Activated CD4-positive, alpha-beta T cell treated with anti-CD3 and anti-CD28 coated beads for 36 hours (primary cell): ENCODE data around the gene SH2D7. TPM values are rescaled to one million over a fixed set of nuclear protein-coding genes. Genes with fewer than 3 reads are reported as not detected.
A peak's percentile ranks its signal among the peaks of the same experiment; 100 is the strongest.

Experiments used
- ATAC-seq: fragments of 200-7000 bp; cut with Tn5 transposase; one replicate; pipeline ENCODE4 v1.10.0; 2021; ENCODE audit warnings: mild to moderate bottlenecking, moderate library complexity
- CTCF ChIA-PET: fragments of 350-600 bp; sonication (Branson Sonifier 250); formaldehyde crosslinking; loops from one replicate; lab custom pipeline; 2021; ENCODE audit warnings: antibody characterized with exemption; lab: Charles Lee
- POLR2A ChIA-PET: fragments of 350-600 bp; sonication (Branson Sonifier 250); formaldehyde crosslinking; loops from one replicate; lab custom pipeline; 2021; ENCODE audit warnings: antibody characterized with exemption, inconsistent platforms; lab: Charles Lee
- DNase-seq: peaks from one replicate; pipeline ENCODE4 v3.0.0-alpha.2; 2020
- H3K27ac Mint-ChIP-seq: one replicate; pipeline ENCODE4 v1.8.0; 2021; ENCODE audit warnings: mixed read lengths
- H3K27me3 Mint-ChIP-seq: one replicate; pipeline ENCODE4 v1.8.0; 2021; ENCODE audit warnings: mixed read lengths
- H3K36me3 Mint-ChIP-seq: one replicate; pipeline ENCODE4 v1.8.0; 2021; ENCODE audit warnings: low read depth, mixed read lengths
- H3K4me1 Mint-ChIP-seq: one replicate; pipeline ENCODE4 v1.8.0; 2021; ENCODE audit warnings: mixed read lengths
- H3K4me3 Mint-ChIP-seq: one replicate; pipeline ENCODE4 v1.8.0; 2021; ENCODE audit warnings: mild to moderate bottlenecking, moderate library complexity, mixed read lengths
- H3K9me3 Mint-ChIP-seq: one replicate; pipeline ENCODE4 v1.8.0; 2021; ENCODE audit warnings: low read depth, mixed read lengths
- intact Hi-C, 2 experiments: fragments of 100-400 bp; cut with DNase I in 1 of 2; cut with micrococcal nuclease in 1 of 2; formaldehyde crosslinking; loops; one replicate each; pipeline versions ENCODE4 v1.14.2 to v1.15.1; 2022 to 2024; cut with DNase I, micrococcal nuclease
- total RNA-seq, 2 experiments: library from RNA; stranded (reverse); gene quantifications; one replicate each; pipeline ENCODE4 v1.2.3, GENCODE V29; 2021

SH2D7 gene
- total RNA-seq, 2 experiments from 2014 or later = not detected

GRCh38 chr15:78088773-78089080 is 3.6 kb upstream of the SH2D7 start:
- Mint-ChIP-seq H3K4me3 (no peak overlapping the region), H3K27me3 (no peaks in the 10 kb centered on the region), H3K36me3 (no peaks in the 10 kb centered on the region), H3K9me3 (no peaks in the 10 kb centered on the region), H3K4me1 (peaks cover 4% of the 10 kb centered on the region), H3K27ac (peak overlapping the region; percentile 17)
- no peak for ATAC-seq
- DNase-seq = no peak
- ChIA-PET CTCF (interaction anchor here (0.6 to 1.2 kb wide), 4 partner anchors 16 to 408 kb away, joined by 3 to 4 read pairs (median 4); no protein-coding TSS in a partner anchor), POLR2A (no interaction called here)
- intact Hi-C loops = no loop called here

- POLR2A ChIA-PET = no interaction called here
- CTCF ChIA-PET = interaction anchor here (0.8 to 2.3 kb wide), 4 partner anchors 17 to 38 kb away, joined by 3 to 10 read pairs (median 3); no protein-coding TSS in a partner anchor
These were observed 1.8 kb upstream of the SH2D7 start for GRCh38 chr15:78090422-78091063.

GRCh38 chr15:78093242-78094020 is 1.1 kb downstream of the SH2D7 start:
- ATAC-seq (no peak), DNase-seq (no peak)
- Mint-ChIP-seq H3K27me3 (no peaks in the 10 kb centered on the region), H3K4me1 (no peaks in the 10 kb centered on the region), H3K27ac (no peak overlapping the region), H3K4me3 (no peak overlapping the region), H3K36me3 (no peaks in the 10 kb centered on the region), H3K9me3 (no peaks in the 10 kb centered on the region)
- CTCF ChIA-PET = interaction anchor here (0.7 to 1.6 kb wide), 4 partner anchors 12 to 127 kb away, joined by 3 to 7 read pairs (median 5); no protein-coding TSS in a partner anchor
- intact Hi-C loops = no loop called here
- POLR2A ChIA-PET = no interaction called here

More at GRCh38 chr15:78090422-78091063, 1.8 kb upstream of the SH2D7 start:
- Mint-ChIP-seq H3K27ac (no peak overlapping the region), H3K4me1 (peaks cover 2% of the 10 kb centered on the region), H3K36me3 (no peaks in the 10 kb centered on the region), H3K4me3 (no peak overlapping the region), H3K9me3 (no peaks in the 10 kb centered on the region), H3K27me3 (no peaks in the 10 kb centered on the region)
- DNase-seq (no peak), ATAC-seq (no peak)
- intact Hi-C loops = no loop called here

GRCh38 chr15:78097667-78098066 is 5.3 kb downstream of the SH2D7 start:
- POLR2A ChIA-PET = no interaction called here
- no peak for ATAC-seq
- H3K4me1 Mint-ChIP-seq = no peaks in the 10 kb centered on the region
- no peak overlapping the region for H3K27ac Mint-ChIP-seq
- intact Hi-C loops = no loop called here
- no peaks in the 10 kb centered on the region for H3K36me3 Mint-ChIP-seq
- DNase-seq = no peak
- H3K27me3 Mint-ChIP-seq = no peaks in the 10 kb centered on the region
- CTCF ChIA-PET = interaction anchor here (0.6 to 2.1 kb wide), 7 partner anchors 15 to 144 kb away, joined by 3 to 6 read pairs (median 4); no protein-coding TSS in a partner anchor
- no peaks in the 10 kb centered on the region for H3K9me3 Mint-ChIP-seq
- no peak overlapping the region for H3K4me3 Mint-ChIP-seq

GRCh38 chr15:78098131-78098755 is 5.9 kb downstream of the SH2D7 start:
- ChIA-PET CTCF (interaction anchor here (0.7 to 2.1 kb wide), 4 partner anchors 10 to 139 kb away, joined by 3 to 5 read pairs (median 4); no protein-coding TSS in a partner anchor), POLR2A (no interaction called here)
- peaks cover 5% of the 10 kb centered on the region for H3K4me1 Mint-ChIP-seq
- DNase-seq (no peak), ATAC-seq (no peak)
- H3K27me3 Mint-ChIP-seq = no peaks in the 10 kb centered on the region
- intact Hi-C loops = no loop called here
- H3K9me3 Mint-ChIP-seq = no peaks in the 10 kb centered on the region
- H3K27ac Mint-ChIP-seq = no peak overlapping the region
- H3K4me3 Mint-ChIP-seq = no peak overlapping the region
- no peaks in the 10 kb centered on the region for H3K36me3 Mint-ChIP-seq

- POLR2A ChIA-PET = no interaction called here
- H3K9me3 Mint-ChIP-seq = no peaks in the 10 kb centered on the region
- intact Hi-C loops = no loop called here
These were observed 8.5 kb downstream of the SH2D7 start for GRCh38 chr15:78100886-78101285.

GRCh38 chr15:78101423-78102105 is 9.2 kb downstream of the SH2D7 start:
- H3K9me3 Mint-ChIP-seq = no peaks in the 10 kb centered on the region
- ChIA-PET POLR2A (no interaction called here), CTCF (interaction anchor here (0.6 to 1.3 kb wide), 3 partner anchors 101 to 141 kb away, joined by 3 to 4 read pairs (median 3); no protein-coding TSS in a partner anchor)
- no peak overlapping the region for H3K4me3 Mint-ChIP-seq
- DNase-seq (no peak), ATAC-seq (no peak)
- H3K27me3 Mint-ChIP-seq = no peaks in the 10 kb centered on the region
- H3K4me1 Mint-ChIP-seq = peaks cover 34% of the 10 kb centered on the region
- intact Hi-C loops = no loop called here
- no peaks in the 10 kb centered on the region for H3K36me3 Mint-ChIP-seq
- no peak overlapping the region for H3K27ac Mint-ChIP-seq

More at GRCh38 chr15:78100886-78101285, 8.5 kb downstream of the SH2D7 start:
- Mint-ChIP-seq H3K4me1 (peaks cover 32% of the 10 kb centered on the region), H3K36me3 (no peaks in the 10 kb centered on the region), H3K27ac (no peak overlapping the region), H3K4me3 (no peak overlapping the region), H3K27me3 (no peaks in the 10 kb centered on the region)
- ATAC-seq (no peak), DNase-seq (no peak)
- CTCF ChIA-PET = interaction anchor here (0.8 to 1.3 kb wide), 2 partner anchors 100 to 139 kb away, joined by 3 to 4 read pairs; no protein-coding TSS in a partner anchor

- no peaks in the 10 kb centered on the region for H3K36me3 Mint-ChIP-seq
- POLR2A ChIA-PET = no interaction called here
- intact Hi-C loops = no loop called here
- DNase-seq = no peak
- peaks cover 34% of the 10 kb centered on the region for H3K4me1 Mint-ChIP-seq
- H3K9me3 Mint-ChIP-seq = no peaks in the 10 kb centered on the region
- CTCF ChIA-PET = no interaction called here
- ATAC-seq = no peak
- no peaks in the 10 kb centered on the region for H3K27me3 Mint-ChIP-seq
- H3K27ac Mint-ChIP-seq = no peak overlapping the region
- H3K4me3 Mint-ChIP-seq = no peak overlapping the region
These were observed 9.8 kb downstream of the SH2D7 start for GRCh38 chr15:78102211-78102610.

GRCh38 chr15:78102741-78103140 is 10.4 kb downstream of the SH2D7 start:
- Mint-ChIP-seq H3K27ac (peak overlapping the region; percentile 87), H3K4me3 (no peak overlapping the region), H3K36me3 (no peaks in the 10 kb centered on the region), H3K9me3 (no peaks in the 10 kb centered on the region), H3K27me3 (no peaks in the 10 kb centered on the region), H3K4me1 (peaks cover 34% of the 10 kb centered on the region)
- ChIA-PET POLR2A (no interaction called here), CTCF (interaction anchor here (0.7 to 1.9 kb wide), 5 partner anchors 8 to 136 kb away, joined by 3 to 6 read pairs (median 4); no protein-coding TSS in a partner anchor)
- DNase-seq (no peak), ATAC-seq (no peak)
- intact Hi-C loops = no loop called here

GRCh38 chr15:78103406-78104118 is 11.2 kb downstream of the SH2D7 start:
- no peaks in the 10 kb centered on the region for H3K36me3 Mint-ChIP-seq
- no peaks in the 10 kb centered on the region for H3K27me3 Mint-ChIP-seq
- intact Hi-C loops = no loop called here
- H3K27ac Mint-ChIP-seq = peak overlapping the region; percentile 87
- CTCF ChIA-PET = interaction anchor here (0.7 to 1.9 kb wide), 7 partner anchors 9 to 137 kb away, joined by 3 to 6 read pairs (median 4); no protein-coding TSS in a partner anchor
- POLR2A ChIA-PET = interaction anchor here (0.7 to 1.3 kb wide), 3 partner anchors 27 to 348 kb away, joined by 3 to 4 read pairs (median 3); partner anchors contain the start of gene CIB2
- peaks cover 36% of the 10 kb centered on the region for H3K4me1 Mint-ChIP-seq
- H3K4me3 Mint-ChIP-seq = no peak overlapping the region
- no peaks in the 10 kb centered on the region for H3K9me3 Mint-ChIP-seq
- DNase-seq = peak; percentile 84
- ATAC-seq = peak; percentile 92
